Liver (tissue), 9 donors: ENCODE results near the gene MYO1F. TPM values are rescaled to one million over a fixed set of nuclear protein-coding genes. Genes with fewer than 3 reads are reported as not detected.
A peak's percentile ranks its signal among the peaks of the same experiment; 100 is the strongest.

Source experiments
- DNase-seq: peaks from one replicate; pipeline ENCODE4 v3.0.0-alpha.2; 2017; ENCODE audit warnings: low spot score
- H3K27ac ChIP-seq, 2 donors: one replicate each; pipeline ENCODE4 v1.7.0; 2013; ENCODE audit warnings: inconsistent platforms in 2 of 2, low read length in 2 of 2, control low read depth in 1 of 2, low read depth in 1 of 2, mild to moderate bottlenecking in 1 of 2
- H3K27me3 ChIP-seq, 4 donors: one replicate each; pipeline versions ENCODE4 v1.6.1 to v1.7.0; 2013; ENCODE audit warnings: low read length in 3 of 4, inconsistent platforms in 1 of 4, mild to moderate bottlenecking in 1 of 4, moderate library complexity in 1 of 4; ENCODE audit not compliant: control insufficient read depth in 4 of 4, insufficient read depth in 4 of 4
- H3K36me3 ChIP-seq, 4 donors: one replicate each; pipeline versions ENCODE4 v1.6.1 to v1.7.0; 2013; ENCODE audit warnings: low read length in 3 of 4, mild to moderate bottlenecking in 3 of 4, low read depth in 1 of 4, moderate library complexity in 1 of 4; ENCODE audit not compliant: control insufficient read depth in 4 of 4, insufficient read depth in 3 of 4
- H3K4me1 ChIP-seq, 4 donors: one replicate each; pipeline versions ENCODE4 v1.6.1 to v1.7.0; 2013; ENCODE audit warnings: low read length in 3 of 4, mild to moderate bottlenecking in 3 of 4, moderate library complexity in 1 of 4; ENCODE audit not compliant: control insufficient read depth in 4 of 4, insufficient read depth in 4 of 4
- H3K4me3 ChIP-seq, 3 donors: one replicate each; pipeline versions ENCODE4 v1.6.1 to v1.7.0; 2013; ENCODE audit warnings: low read length in 3 of 3, control low read depth in 1 of 3, low read depth in 1 of 3, mild to moderate bottlenecking in 1 of 3
- H3K9ac ChIP-seq, 2 donors: one replicate each; pipeline ENCODE4 v1.7.0; 2013; ENCODE audit warnings: low read length in 2 of 2, mild to moderate bottlenecking in 2 of 2, moderate library complexity in 2 of 2, control low read depth in 1 of 2, low read depth in 1 of 2
- H3K9me3 ChIP-seq, 4 donors: one replicate each; pipeline versions ENCODE4 v1.6.1 to v1.7.0; 2013; ENCODE audit warnings: low read length in 3 of 4; ENCODE audit not compliant: control insufficient read depth in 4 of 4
- ATF3 ChIP-seq: IDR thresholded peaks from 2 replicates; pipeline ENCODE4 v1.6.1; 2016; ENCODE audit warnings: antibody characterized with exemption
- CTCF ChIP-seq: fragments of 150-350 bp; IDR thresholded peaks from 2 replicates; pipeline ENCODE4 v1.5.1; 2017; ENCODE audit warnings: improper control_type of control experiment, low read depth, low read length; ENCODE audit not compliant: missing input control
- JUND ChIP-seq, 2 donors: IDR thresholded peaks; 2 replicates each; pipeline ENCODE4 v1.6.1; 2016; ENCODE audit warnings: antibody characterized with exemption in 2 of 2
- MAX ChIP-seq: IDR thresholded peaks from 2 replicates; pipeline ENCODE4 v1.6.1; 2016; ENCODE audit warnings: antibody characterized with exemption
- NR2F2 ChIP-seq: IDR thresholded peaks from 2 replicates; pipeline ENCODE4 v1.6.1; 2016; ENCODE audit warnings: antibody characterized with exemption
- RAD21 ChIP-seq, 2 donors: IDR thresholded peaks; 2 replicates each; pipeline ENCODE4 v1.6.1; 2016; ENCODE audit warnings: antibody characterized with exemption in 2 of 2, mild to moderate bottlenecking in 2 of 2
- RXRA ChIP-seq, 2 donors: IDR thresholded peaks; 2 replicates each; pipeline ENCODE4 v1.6.1; 2017 to 2018; ENCODE audit warnings: antibody characterized with exemption in 2 of 2, mild to moderate bottlenecking in 1 of 2
- SP1 ChIP-seq: IDR thresholded peaks from 2 replicates; pipeline ENCODE4 v1.6.1; 2018; ENCODE audit warnings: antibody characterized with exemption, mild to moderate bottlenecking
- YY1 ChIP-seq: IDR thresholded peaks from 2 replicates; pipeline ENCODE4 v1.6.1; 2016; ENCODE audit warnings: antibody characterized with exemption, mild to moderate bottlenecking
- ZBTB33 ChIP-seq: IDR thresholded peaks from 2 replicates; pipeline ENCODE4 v1.6.1; 2016; ENCODE audit warnings: antibody characterized with exemption
- WGBS: extraction: QIAGEN DNeasy Blood & Tissue Kit; methylation state at CpG from one replicate; pipeline ENCODE4 v1.1.7; 2013; 5-methylcytosine and 5-hydroxymethylcytosine counted together
- polyA plus RNA-seq, 2 donors: library from polyadenylated mRNA; stranded (reverse) in 1 of 2; unstranded in 1 of 2; fragments of 200-250 nt in 1 of 2; fragments of >200 nt in 1 of 2; fragmentation: Nextera tagmentation in 1 of 2; extraction: Ambion mirVana in 1 of 2; gene quantifications; one replicate each; pipeline versions ENCODE4 v1.2.1 to v1.2.3, GENCODE V29; 2013 to 2015
- total RNA-seq, 2 donors: library from RNA; depleted of rRNA; stranded (reverse); fragments of >200 nt; gene quantifications; one replicate each; pipeline ENCODE4 v1.2.3, GENCODE V29; 2014
- donor health status: healthy.
- donor health status: healthy.
- donor health status: healthy.
- donor health status: healthy.
- donor health status: healthy.

MYO1F gene
- total and polyA plus RNA-seq, 4 donors, result 6.1 to 20.4 (median 12.0) TPM

GRCh38 chr19:8573316-8573715 lies 3.9 kb downstream of the MYO1F start:
- Histone ChIP-seq H3K4me1 (peaks cover 0 to 3% (median 0%) of the 10 kb centered on the region in 4 donors), H3K36me3 (no peaks in the 10 kb centered on the region), H3K27me3 (no peaks in the 10 kb centered on the region), H3K9ac (no peak overlapping the region), H3K4me3 (no peak overlapping the region), H3K27ac (no peak overlapping the region), H3K9me3 (no peaks in the 10 kb centered on the region)
- DNase-seq, result no peak
- TF ChIP-seq NR2F2, result no peak
- TF ChIP-seq SP1, result no peak
- TF ChIP-seq CTCF, result no peak
- TF ChIP-seq MAX, result no peak
- no peak for TF ChIP-seq ZBTB33
- TF ChIP-seq JUND (IDR thresholded peaks at IDR 0.05), result no peak
- TF ChIP-seq YY1, result no peak
- 81% methylated on average over 7 of the region's 7 CpGs for WGBS

GRCh38 chr19:8571006-8571411 lies 6.2 kb downstream of the MYO1F start:
- 24% methylated on average over 5 of the region's 5 CpGs for WGBS
- no peaks in the 10 kb centered on the region for H3K27me3 ChIP-seq
- H3K4me3 ChIP-seq, result no peak overlapping the region
- H3K9ac ChIP-seq, result no peak overlapping the region
- no peak for DNase-seq
- TF ChIP-seq RAD21 (IDR thresholded peaks at IDR 0.05) (peak in 1 of 2 donors; percentile 7), ATF3 (no peak)
- no peaks in the 10 kb centered on the region for H3K9me3 ChIP-seq
- H3K27ac ChIP-seq, result peak overlapping the region; percentile 6 to 26
- H3K4me1 ChIP-seq, result peaks cover 0 to 3% (median 0%) of the 10 kb centered on the region in 4 donors
- no peaks in the 10 kb centered on the region for H3K36me3 ChIP-seq

- 66% methylated on average over 5 of the region's 5 CpGs for WGBS
- no peak overlapping the region for H3K4me3 ChIP-seq
- H3K4me1 ChIP-seq, result peaks cover 0 to 3% (median 0%) of the 10 kb centered on the region in 4 donors
- no peaks in the 10 kb centered on the region for H3K9me3 ChIP-seq
- DNase-seq, result no peak
- TF ChIP-seq MAX (no peak), RXRA (IDR thresholded peaks at IDR 0.05) (peak in 1 of 2 donors; percentile 10)
- H3K27ac ChIP-seq, result peak overlapping the region; percentile 43 to 67
- no peaks in the 10 kb centered on the region for H3K36me3 ChIP-seq
- no peaks in the 10 kb centered on the region for H3K27me3 ChIP-seq
- no peak overlapping the region for H3K9ac ChIP-seq
Observed at GRCh38 chr19:8569066-8569771, 8.0 kb downstream of the MYO1F start.
